ENCODE data around the gene IGF2R.
A peak's percentile ranks its signal among the peaks of the same experiment; 100 is the strongest.

Gene IGF2R

DNA sequence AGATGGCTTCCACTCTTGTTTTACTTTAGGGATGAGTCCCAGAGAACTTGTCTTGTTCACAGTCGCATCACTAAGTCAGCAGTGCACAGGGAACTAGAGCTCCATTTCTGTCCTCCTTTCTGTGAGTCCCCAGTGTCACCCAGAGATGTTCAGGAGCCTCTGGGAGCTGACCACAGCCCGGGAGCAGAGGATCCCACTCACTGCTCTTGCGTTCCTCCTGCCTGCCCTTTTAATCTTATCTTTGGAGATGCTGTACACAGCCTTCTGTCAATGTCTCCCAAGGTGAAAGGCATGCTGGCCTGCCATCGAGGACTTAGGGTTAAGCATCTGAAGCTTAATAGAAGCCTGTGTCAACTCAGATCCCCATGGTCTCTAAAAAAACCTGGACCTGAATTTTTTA is 71.2 kb downstream of the IGF2R start:
- DNase-seq (ENCODE audit: low read depth): no peak
- no peak overlapping the region for H3K4me3 ChIP-seq (ENCODE audit: low read depth, low read length)

DNA sequence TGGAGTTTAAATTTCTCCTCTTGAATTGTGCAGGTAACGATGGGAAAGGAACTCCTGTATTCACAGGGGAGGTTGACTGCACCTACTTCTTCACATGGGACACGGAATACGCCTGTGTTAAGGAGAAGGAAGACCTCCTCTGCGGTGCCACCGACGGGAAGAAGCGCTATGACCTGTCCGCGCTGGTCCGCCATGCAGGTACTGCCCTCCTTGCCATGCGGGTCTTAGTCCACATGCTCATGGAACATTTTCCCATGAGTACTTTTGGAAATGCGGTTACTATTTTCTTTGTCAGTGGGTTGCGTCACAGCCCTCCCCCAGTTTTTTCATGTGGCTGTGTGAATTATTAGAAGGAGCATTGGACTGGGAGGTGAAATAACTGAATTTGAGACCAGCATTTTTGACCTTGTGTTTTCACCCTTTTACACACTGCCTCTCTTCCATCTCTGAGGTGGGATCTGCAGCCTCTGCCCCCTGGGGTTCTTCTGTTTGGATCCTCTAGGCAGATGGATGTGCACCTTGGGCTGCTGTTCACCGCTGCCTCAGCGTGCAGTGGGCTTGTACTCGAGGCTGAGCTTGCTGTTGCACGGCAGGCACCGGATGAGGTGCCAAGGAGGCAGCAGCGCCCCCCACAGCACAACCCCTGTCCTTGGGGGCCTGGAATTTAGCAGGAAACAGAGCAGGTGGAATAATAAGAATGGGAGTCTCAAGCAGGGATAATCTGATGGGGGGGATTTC is 71.8 kb downstream of the IGF2R start:
- no peak for DNase-seq (ENCODE audit: low read depth)
- H3K4me3 ChIP-seq (ENCODE audit: low read depth, low read length): no peak overlapping the region

DNA sequence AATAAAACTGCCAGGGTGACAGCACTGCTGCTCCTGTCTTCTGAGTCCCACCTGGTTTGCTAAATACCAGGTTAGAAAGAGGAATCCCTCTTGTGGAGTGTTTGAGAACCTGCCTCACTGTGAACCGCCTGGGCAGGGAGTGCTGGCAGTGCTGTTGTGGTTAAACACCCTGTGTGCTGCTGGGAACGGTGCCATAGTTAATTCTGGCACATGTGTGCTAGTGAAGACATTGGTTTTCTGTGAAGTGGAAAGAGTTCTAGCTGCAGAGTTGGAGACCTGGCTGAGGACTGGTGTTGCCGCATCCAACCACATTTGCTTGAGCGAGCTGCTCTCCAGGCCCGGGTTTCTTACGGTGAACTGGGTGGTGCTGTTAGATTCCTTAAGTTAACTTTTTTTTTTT is 72.7 kb downstream of the IGF2R start:
- DNase-seq (ENCODE audit: low read depth): peak; percentile 70
- no peak overlapping the region for H3K4me3 ChIP-seq (ENCODE audit: low read depth, low read length)

DNA sequence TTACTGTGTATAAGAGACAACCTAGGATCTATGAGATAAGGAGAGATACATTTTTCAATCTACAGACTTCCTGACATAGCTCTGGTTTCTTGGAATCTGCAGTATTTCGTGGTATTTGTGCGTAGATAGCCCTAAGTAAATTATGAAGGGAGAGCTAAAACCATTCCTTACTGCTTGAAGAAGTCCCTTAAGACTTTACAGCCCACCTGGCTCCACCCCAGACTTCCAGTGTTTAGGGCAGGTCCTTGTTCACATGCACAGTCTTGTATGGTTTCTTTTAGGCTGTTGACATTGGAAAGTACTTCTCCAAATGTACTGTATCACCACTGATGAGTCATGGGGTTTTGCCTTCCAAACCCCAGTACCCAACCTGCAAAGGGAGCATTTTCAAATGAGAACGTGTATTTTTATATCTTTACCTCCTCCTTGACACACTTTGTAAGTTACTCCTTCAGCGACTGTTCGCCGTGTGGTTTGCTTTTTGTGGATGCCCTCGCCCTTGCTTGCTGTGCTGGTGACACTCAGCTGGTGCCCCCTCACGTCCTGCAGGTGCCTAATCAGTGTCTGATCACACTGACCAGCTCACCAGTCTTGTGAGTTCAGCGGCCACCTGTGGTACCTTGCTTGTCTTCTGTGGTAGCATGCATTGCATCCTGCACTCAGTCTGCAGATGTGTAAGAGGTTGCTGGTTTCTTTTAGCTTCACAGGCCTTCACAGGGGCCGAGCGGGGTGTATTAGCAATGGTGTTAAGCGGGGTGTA is 73.3 kb downstream of the IGF2R start:
- DNase-seq (ENCODE audit: low read depth): no peak
- H3K4me3 ChIP-seq (ENCODE audit: low read depth, low read length): no peak overlapping the region

DNA sequence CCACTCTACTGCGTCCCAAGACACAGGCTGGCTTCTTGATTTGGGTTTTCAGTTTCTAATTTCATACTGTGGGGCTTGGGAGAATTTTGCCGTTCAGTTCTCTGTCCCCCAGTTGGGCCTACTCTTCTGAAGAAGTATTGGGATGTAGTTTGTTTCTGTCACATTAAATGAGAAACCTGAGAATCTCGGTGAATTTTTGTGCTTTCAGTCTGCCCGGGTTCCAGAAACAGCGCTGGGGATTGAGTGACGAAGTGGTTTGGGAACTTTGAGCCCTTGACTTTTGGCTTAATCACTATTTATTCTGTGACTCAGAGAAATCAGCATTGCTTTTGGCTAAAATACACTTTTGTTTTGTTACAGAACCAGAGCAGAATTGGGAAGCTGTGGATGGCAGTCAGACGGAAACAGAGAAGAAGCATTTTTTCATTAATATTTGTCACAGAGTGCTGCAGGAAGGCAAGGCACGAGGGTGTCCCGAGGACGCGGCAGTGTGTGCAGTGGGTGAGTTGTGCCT is 74.0 kb downstream of the IGF2R start:
- no peak for DNase-seq (ENCODE audit: low read depth)
- peak overlapping the region; percentile 9 for H3K4me3 ChIP-seq (ENCODE audit: low read depth, low read length)

DNA sequence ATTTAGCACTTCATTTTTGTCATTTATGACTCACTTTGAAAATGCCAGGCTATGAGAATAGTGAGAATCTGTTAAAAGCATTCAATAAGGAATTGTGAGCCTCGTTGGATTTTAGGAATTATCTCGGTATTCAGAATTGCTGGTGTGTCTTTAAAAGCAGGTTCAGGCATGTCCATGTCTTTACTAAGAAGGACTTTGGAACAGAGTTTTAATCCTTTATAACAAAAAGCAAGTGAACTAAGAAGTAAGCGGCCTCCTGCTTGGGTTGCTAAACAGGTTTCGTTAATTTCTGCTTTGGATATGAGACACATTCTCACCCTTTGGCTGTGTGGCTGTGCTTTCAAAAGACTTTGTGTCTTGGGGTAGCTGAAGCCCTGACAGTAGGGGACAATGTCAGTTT is 74.9 kb downstream of the IGF2R start:
- no peak overlapping the region for H3K4me3 ChIP-seq (ENCODE audit: low read depth, low read length)
- DNase-seq (ENCODE audit: low read depth): no peak

GRCh38 chr6:160044687-160045086 is 75.8 kb downstream of the IGF2R start:
- H3K4me3 ChIP-seq (ENCODE audit: low read depth, low read length): no peak overlapping the region
- DNase-seq (ENCODE audit: low read depth): no peak

GRCh38 chr6:160048471-160048870 is 79.6 kb downstream of the IGF2R start:
- no peak overlapping the region for H3K4me3 ChIP-seq (ENCODE audit: low read depth, low read length)
- no peak for DNase-seq (ENCODE audit: low read depth)

- no peak for DNase-seq (ENCODE audit: low read depth)
- H3K4me3 ChIP-seq (ENCODE audit: low read depth, low read length): no peak overlapping the region
These were observed 80.5 kb downstream of the IGF2R start for GRCh38 chr6:160049346-160049745.

DNA sequence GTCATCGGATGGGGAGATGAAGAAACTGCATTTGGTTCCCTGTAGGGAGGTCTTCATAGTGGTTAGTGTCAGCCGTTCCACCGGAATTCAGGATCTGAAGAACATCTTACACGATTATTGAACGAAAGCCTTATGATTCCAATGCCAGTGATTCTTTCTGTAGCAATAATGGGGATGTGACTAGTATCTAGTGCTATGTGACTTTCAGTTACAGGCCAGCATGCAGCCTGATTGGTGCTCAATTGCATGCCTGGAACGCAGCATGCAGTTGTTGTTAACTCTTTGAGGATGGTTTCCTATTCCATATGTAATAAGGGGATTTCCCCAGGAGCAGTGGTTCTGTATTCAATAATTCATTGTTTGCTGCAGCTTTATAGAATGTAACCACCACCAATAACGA is 81.1 kb downstream of the IGF2R start:
- DNase-seq (ENCODE audit: low read depth): no peak
- no peak overlapping the region for H3K4me3 ChIP-seq (ENCODE audit: low read depth, low read length)

DNA sequence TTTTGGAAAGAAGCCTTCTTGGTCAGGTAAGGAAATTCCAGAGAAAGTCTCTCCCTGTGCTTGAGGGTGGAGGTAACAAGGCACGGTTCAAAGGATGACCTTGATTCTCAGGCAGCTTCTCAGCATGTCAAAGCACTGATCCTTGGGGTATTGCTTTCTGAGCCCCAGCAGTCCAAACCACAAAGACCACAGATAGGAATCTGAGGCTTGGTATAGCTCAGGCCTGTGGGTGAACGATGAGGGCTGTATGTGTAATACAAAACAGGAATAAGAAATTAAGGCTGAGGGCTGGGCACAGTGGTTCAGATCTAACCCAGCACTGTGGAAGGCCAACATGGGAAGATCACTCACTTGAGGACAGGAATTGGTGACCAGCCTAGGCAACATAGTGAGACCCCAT is 82.5 kb downstream of the IGF2R start:
- DNase-seq (ENCODE audit: low read depth): no peak
- H3K4me3 ChIP-seq (ENCODE audit: low read depth, low read length): no peak overlapping the region

- no peak overlapping the region for H3K4me3 ChIP-seq (ENCODE audit: low read depth, low read length)
- no peak for DNase-seq (ENCODE audit: low read depth)
These were observed 85.4 kb downstream of the IGF2R start for GRCh38 chr6:160054271-160054670.

- H3K4me3 ChIP-seq (ENCODE audit: low read depth, low read length): no peak overlapping the region
- DNase-seq (ENCODE audit: low read depth): no peak
These were observed 86.0 kb downstream of the IGF2R start for GRCh38 chr6:160054913-160055312.

DNA sequence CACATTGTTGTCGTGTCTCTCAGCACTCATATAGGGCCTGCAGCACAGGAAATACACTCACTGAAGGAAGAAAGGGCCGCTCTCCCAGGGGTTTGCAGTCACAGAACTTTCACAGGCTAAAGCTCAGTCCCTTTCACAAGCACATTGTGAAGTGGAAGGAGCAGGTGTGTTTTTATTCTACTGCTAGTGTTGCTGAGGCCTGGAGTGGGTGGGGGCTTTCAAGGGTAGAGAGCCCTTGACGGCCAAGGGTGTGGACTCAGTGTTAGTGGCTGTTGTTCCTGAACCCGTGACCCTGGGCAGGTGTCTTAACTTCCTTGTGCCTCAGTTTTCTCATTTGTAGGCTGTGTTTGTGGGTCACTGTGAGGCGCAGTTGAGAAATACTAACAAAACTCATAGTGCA is 86.5 kb downstream of the IGF2R start:
- H3K4me3 ChIP-seq (ENCODE audit: low read depth, low read length): no peak overlapping the region
- no peak for DNase-seq (ENCODE audit: low read depth)

- no peak overlapping the region for H3K4me3 ChIP-seq (ENCODE audit: low read depth, low read length)
- no peak for DNase-seq (ENCODE audit: low read depth)
These were observed 86.9 kb downstream of the IGF2R start for GRCh38 chr6:160055813-160056212.

- no peak for DNase-seq (ENCODE audit: low read depth)
- H3K4me3 ChIP-seq (ENCODE audit: low read depth, low read length): no peak overlapping the region
These were observed 88.2 kb downstream of the IGF2R start for GRCh38 chr6:160057080-160057479.

GRCh38 chr6:160058603-160059215 is 89.8 kb downstream of the IGF2R start:
- no peak overlapping the region for H3K4me3 ChIP-seq (ENCODE audit: low read depth, low read length)
- DNase-seq (ENCODE audit: low read depth): no peak

GRCh38 chr6:160060221-160060620 is 91.3 kb downstream of the IGF2R start:
- no peak for DNase-seq (ENCODE audit: low read depth)
- H3K4me3 ChIP-seq (ENCODE audit: low read depth, low read length): no peak overlapping the region

- DNase-seq (ENCODE audit: low read depth): no peak
- no peak overlapping the region for H3K4me3 ChIP-seq (ENCODE audit: low read depth, low read length)
These were observed 92.1 kb downstream of the IGF2R start for GRCh38 chr6:160060920-160061447.

DNA sequence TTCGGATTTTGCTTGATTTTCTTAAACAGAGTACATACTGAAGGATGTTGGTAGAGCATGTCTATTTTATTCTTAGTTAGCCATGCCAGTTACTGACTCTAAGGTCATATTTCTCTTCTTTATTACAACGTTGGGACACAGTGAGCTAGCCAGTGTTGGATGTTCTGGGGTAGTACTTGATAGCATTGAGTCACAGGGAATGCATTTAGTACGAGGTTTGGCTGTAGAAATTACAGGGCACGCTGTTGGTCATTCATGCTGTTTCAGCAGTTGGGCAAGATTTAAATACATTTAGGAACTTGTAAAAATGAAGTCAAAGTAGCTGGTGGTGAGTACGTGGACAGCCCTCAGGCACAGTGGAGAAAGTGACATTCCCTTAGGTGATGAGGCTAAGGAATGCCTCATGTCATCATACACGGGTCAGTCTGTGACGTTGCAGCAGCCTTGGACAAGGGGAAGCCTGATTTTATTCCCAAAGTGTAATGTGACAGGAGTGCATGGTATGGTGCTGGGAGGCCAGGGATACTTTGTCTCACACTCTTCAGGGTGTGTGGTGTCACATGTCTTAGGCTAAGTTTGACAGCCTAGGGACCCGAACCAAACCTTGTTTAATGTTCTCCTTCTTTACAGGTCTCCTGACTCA is 95.0 kb downstream of the IGF2R start:
- no peak overlapping the region for H3K4me3 ChIP-seq (ENCODE audit: low read depth, low read length)

More for the DNA sequence above, 95.0 kb downstream of the IGF2R start:
- DNase-seq (ENCODE audit: low read depth): no peak

Measured in skeletal muscle cell (primary cell).